Measurements from ENCODE around the gene TRIM33. TPM values are rescaled to one million over a fixed set of nuclear protein-coding genes. Genes with fewer than 3 reads are reported as not detected.

The TRIM33 gene
- polyA plus RNA-seq = 28.0 TPM

DNA sequence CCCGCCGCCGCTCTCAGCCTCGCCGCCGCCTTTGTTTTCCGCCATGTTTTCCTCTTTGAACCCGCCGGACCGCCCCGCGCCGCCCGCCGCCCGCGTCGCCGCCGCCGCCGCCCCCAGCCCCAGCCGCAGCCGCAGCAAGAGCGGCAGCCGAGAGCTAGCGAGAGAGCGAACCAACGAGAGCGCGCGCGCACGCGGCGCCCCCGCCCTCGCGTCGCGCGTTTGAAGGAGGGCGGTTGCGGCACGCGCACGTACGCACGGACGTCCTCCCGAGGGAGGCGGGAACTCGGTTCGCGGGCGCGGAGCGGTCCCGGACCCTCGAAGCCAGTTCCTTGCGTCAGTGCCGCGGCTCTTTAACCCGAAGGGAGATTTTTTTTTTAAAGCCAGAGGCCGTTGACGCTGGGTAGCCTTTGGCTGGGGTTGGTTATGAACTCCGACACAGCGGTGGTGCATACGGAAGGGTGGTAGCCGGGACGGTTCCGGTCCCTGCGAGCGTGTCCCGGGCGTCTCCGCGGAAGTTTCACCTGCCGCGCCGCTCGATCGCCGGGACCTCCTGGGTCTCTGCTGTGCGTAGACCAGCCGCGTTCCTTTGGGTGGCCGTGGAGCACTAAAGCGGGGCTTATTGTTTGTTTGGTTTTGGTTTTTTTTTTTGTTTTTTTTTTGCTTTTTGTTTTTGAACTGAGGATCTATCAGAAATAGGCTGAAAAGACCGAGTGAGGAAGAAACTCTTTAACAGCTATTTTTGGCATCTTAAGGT lies at the start of gene TRIM33:
Gene TRIM33, minus strand, starts transcription at position 172 of the 754 bp plus-strand sequence. Its CDS starts 127 bp downstream, at position 45.
- Mint-ChIP-seq H3K27ac (peak within 1 kb of the TSS; percentile 100), H3K4me1 (peaks cover 33 to 41% (median 36%) of the 10 kb centered on the region in 3 donors), H3K27me3 (no peaks in the 10 kb centered on the region), H3K4me3 (peak within 1 kb of the TSS; percentile 98 to 100 (median 98)), H3K36me3 (no peaks in the 10 kb centered on the region), H3K9me3 (no peaks in the 10 kb centered on the region)

DNA sequence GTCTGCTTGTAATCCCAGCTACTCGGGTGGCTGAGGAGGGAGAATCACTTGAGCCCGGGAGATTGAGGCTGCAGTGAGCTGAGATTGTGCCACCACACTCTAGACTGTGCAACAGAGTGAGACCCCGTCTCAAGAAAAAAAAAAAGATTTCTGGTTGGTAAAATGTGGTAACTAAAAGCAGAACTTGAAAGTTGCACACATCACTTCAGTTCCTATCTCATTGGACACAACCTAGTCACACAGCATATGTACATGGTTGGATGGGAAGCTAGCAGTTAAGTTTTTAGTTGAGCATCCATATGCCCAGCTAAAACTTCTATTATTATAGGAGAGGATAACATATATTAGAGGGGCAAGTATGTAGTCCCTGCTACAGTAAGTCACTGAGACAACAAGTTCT lies 48.4 kb upstream of the TRIM33 start:
- Mint-ChIP-seq H3K27me3 (no peaks in the 10 kb centered on the region), H3K27ac (peak overlapping the region in 1 of 3 donors; percentile 72), H3K4me3 (no peak overlapping the region), H3K36me3 (no peaks in the 10 kb centered on the region), H3K9me3 (no peaks in the 10 kb centered on the region), H3K4me1 (peaks cover 15 to 24% (median 18%) of the 10 kb centered on the region in 3 donors)

DNA sequence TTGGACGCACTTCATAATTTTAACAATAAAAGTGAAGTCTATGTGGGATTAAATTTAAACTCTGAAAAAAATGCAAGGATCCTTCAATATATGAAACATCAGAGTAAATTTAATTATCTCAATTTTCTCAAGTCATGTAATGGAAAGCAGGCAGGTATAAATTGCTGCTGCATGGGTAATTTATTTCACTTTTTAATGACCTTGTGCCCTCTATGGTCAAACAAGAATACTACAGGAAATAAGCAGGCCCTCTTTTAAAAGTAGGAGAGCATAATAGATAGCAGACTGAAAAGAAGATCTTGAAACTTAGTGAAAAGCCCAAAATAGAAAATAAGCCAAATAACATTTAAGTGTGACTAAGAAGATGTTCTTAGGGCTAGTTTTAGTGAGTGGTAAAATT lies 47.5 kb upstream of the TRIM33 start:
- Mint-ChIP-seq H3K36me3 (no peaks in the 10 kb centered on the region), H3K27me3 (no peaks in the 10 kb centered on the region), H3K27ac (no peak overlapping the region), H3K4me1 (peaks cover 15 to 24% (median 18%) of the 10 kb centered on the region in 3 donors), H3K9me3 (no peaks in the 10 kb centered on the region), H3K4me3 (no peak overlapping the region)

DNA sequence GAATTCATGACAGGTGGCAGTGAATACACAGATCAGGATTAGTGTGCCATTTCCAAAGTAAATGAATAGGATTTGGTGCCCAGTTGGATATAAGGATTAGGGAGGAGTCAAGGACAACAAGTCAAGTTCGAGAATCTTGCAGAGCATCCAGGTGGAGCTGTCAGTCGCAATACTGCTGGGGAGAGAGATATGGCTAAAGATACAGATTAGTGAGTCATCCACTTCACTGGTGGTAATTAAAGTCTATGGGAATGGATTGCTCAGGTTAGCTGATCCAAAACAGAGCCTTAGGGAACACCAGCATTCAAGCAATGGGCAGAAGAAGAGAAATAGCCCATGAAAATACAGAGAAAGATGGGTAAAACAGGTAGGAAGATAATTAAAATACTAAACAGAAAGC lies 43.6 kb upstream of the TRIM33 start:
- Mint-ChIP-seq H3K27ac (no peak overlapping the region), H3K4me3 (no peak overlapping the region), H3K4me1 (peaks cover 6 to 11% (median 9%) of the 10 kb centered on the region in 3 donors), H3K9me3 (no peaks in the 10 kb centered on the region), H3K27me3 (no peaks in the 10 kb centered on the region), H3K36me3 (no peaks in the 10 kb centered on the region)

- Mint-ChIP-seq H3K27me3 (no peaks in the 10 kb centered on the region), H3K9me3 (no peaks in the 10 kb centered on the region), H3K27ac (no peak overlapping the region), H3K4me3 (no peak overlapping the region), H3K4me1 (no peaks in the 10 kb centered on the region), H3K36me3 (peaks cover 2% of the 10 kb centered on the region)
Measured at GRCh38 chr1:114552106-114552639, 41.2 kb upstream of the TRIM33 start.

GRCh38 chr1:114551400-114551799 lies 40.4 kb upstream of the TRIM33 start:
- H3K36me3 Mint-ChIP-seq = peaks cover 4% of the 10 kb centered on the region
- no peaks in the 10 kb centered on the region for H3K27me3 Mint-ChIP-seq
- H3K4me1 Mint-ChIP-seq = no peaks in the 10 kb centered on the region
- H3K4me3 Mint-ChIP-seq = no peak overlapping the region
- H3K9me3 Mint-ChIP-seq = no peaks in the 10 kb centered on the region
- peak overlapping the region in 1 of 3 donors; percentile 41 for H3K27ac Mint-ChIP-seq

GRCh38 chr1:114550336-114550735 lies 39.3 kb upstream of the TRIM33 start:
- no peaks in the 10 kb centered on the region for H3K4me1 Mint-ChIP-seq
- no peaks in the 10 kb centered on the region for H3K9me3 Mint-ChIP-seq
- peaks cover 4% of the 10 kb centered on the region for H3K36me3 Mint-ChIP-seq
- H3K4me3 Mint-ChIP-seq = no peak overlapping the region
- H3K27ac Mint-ChIP-seq = no peak overlapping the region
- H3K27me3 Mint-ChIP-seq = no peaks in the 10 kb centered on the region

DNA sequence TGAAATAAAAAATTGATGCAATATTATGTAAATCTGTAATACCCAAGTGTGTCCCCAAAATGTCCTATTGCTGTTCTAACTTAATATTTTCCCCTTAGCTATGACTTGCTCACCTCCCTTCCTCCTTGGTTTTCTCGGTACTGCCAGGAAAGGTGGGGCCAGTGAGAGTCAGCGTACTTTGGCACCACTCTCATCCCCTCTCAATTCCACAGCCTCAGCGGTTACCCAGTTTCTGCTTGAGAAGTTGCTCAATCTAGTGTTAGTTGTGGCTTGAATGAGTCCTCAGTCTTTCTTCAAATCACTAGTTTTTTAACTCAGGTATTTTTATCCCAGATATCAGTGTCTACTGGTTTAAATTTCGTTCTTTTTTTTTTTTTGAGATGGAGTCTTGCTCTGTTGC lies 38.1 kb upstream of the TRIM33 start:
- H3K4me1 Mint-ChIP-seq = no peaks in the 10 kb centered on the region
- H3K4me3 Mint-ChIP-seq = no peak overlapping the region
- no peaks in the 10 kb centered on the region for H3K9me3 Mint-ChIP-seq
- no peaks in the 10 kb centered on the region for H3K27me3 Mint-ChIP-seq
- H3K27ac Mint-ChIP-seq = no peak overlapping the region
- peaks cover 4% of the 10 kb centered on the region for H3K36me3 Mint-ChIP-seq

DNA sequence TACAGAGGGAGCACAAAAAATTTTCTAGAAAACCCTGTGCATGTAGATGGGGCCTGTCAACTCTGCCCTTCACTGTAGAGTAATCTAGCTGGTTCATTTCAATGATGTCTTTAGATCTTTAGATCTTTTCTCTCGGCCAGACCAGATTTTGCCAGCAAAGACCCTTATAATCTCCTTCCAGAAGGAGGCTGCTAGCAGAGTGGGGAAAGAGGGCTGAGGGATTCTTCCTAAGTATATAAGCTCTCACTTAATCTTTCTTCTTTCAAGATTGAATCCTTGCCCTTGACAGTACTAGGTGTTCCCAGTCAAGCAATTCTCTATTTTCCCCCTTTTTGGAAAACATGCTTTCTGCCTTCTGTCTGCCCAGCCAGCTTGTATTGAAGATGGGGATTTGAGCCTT lies 36.1 kb upstream of the TRIM33 start:
- Mint-ChIP-seq H3K4me1 (no peaks in the 10 kb centered on the region), H3K9me3 (no peaks in the 10 kb centered on the region), H3K27ac (no peak overlapping the region), H3K36me3 (peaks cover 4% of the 10 kb centered on the region), H3K27me3 (no peaks in the 10 kb centered on the region), H3K4me3 (no peak overlapping the region)

DNA sequence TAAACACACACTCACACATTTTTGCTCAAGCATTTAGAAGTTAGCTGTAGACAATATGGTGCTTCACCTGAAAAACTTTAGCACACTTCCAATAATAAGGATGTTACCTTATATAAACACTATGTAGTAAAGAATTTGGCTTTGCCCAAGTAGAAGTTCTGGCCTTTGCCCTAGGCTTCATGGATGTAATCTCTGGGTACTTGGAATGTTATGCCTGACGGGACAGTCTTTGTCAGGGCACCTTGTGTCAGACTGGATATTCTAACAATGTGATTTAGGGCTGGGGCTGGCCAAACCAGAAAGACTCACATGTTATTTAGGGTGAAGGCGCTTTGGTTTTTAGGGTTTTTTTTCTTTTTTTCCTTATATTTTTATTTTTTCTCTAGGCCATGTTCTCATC lies 34.8 kb upstream of the TRIM33 start:
- Mint-ChIP-seq H3K27ac (no peak overlapping the region), H3K9me3 (no peaks in the 10 kb centered on the region), H3K4me1 (no peaks in the 10 kb centered on the region)

GRCh38 chr1:114545315-114545714 lies 34.3 kb upstream of the TRIM33 start:
- H3K4me3 Mint-ChIP-seq = no peak overlapping the region

More for the DNA sequence above, 34.8 kb upstream of the TRIM33 start:
- H3K4me3 Mint-ChIP-seq = no peak overlapping the region
- no peaks in the 10 kb centered on the region for H3K27me3 Mint-ChIP-seq
- H3K36me3 Mint-ChIP-seq = peaks cover 4% of the 10 kb centered on the region

DNA sequence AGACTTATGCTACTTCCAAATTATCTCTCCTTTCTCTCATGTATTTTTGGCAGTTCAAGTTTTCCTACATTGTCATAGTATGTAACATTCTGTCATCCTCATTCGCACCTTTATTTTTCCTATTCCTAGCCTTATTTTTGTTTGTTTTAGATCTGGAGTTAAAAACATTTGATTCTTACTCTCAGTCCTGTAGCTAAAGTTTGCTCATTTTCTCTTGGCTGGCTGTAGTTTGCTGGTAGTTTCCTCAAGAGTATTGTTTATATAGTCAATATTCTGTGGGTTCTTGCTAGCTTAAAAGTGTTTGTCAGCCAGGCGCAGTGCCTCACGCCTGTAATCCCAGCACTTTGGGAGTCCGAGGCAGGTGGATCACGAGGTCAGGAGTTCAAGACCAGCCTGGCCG lies 29.8 kb upstream of the TRIM33 start:
- no peaks in the 10 kb centered on the region for H3K36me3 Mint-ChIP-seq
- no peak overlapping the region for H3K27ac Mint-ChIP-seq
- no peak overlapping the region for H3K4me3 Mint-ChIP-seq

More at GRCh38 chr1:114545315-114545714, 34.3 kb upstream of the TRIM33 start:
- Mint-ChIP-seq H3K4me1 (no peaks in the 10 kb centered on the region), H3K27me3 (no peaks in the 10 kb centered on the region), H3K9me3 (no peaks in the 10 kb centered on the region), H3K27ac (no peak overlapping the region), H3K36me3 (peaks cover 4% of the 10 kb centered on the region)

GRCh38 chr1:114540272-114540671 lies 29.3 kb upstream of the TRIM33 start:
- H3K4me1 Mint-ChIP-seq = no peaks in the 10 kb centered on the region
- no peak overlapping the region for H3K4me3 Mint-ChIP-seq
- no peaks in the 10 kb centered on the region for H3K9me3 Mint-ChIP-seq
- no peaks in the 10 kb centered on the region for H3K36me3 Mint-ChIP-seq
- no peak overlapping the region for H3K27ac Mint-ChIP-seq
- peaks cover 2% of the 10 kb centered on the region for H3K27me3 Mint-ChIP-seq

More for the DNA sequence above, 29.8 kb upstream of the TRIM33 start:
- Mint-ChIP-seq H3K9me3 (no peaks in the 10 kb centered on the region), H3K27me3 (peaks cover 2% of the 10 kb centered on the region), H3K4me1 (no peaks in the 10 kb centered on the region)

DNA sequence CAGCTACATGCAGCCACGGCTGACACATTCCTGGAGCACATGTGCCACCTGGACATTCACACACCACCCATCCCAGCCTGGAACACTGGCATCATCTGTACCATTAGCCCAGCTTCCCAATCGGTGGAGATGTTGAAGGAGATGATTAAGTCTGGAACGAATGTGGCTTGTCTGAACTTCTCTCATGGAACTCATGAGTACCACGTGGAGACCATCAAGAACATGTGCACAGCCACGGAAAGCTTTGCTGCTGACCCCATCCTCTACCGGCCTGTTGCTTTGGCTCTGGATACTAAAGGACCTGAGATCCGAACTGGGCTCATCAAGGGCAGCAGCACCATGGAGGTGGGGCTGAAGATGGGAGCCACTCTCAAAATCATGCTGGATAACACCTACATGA lies 25.0 kb upstream of the TRIM33 start:
- Mint-ChIP-seq H3K4me3 (no peak overlapping the region), H3K9me3 (no peaks in the 10 kb centered on the region), H3K27me3 (peaks cover 2% of the 10 kb centered on the region), H3K36me3 (no peaks in the 10 kb centered on the region), H3K4me1 (no peaks in the 10 kb centered on the region), H3K27ac (no peak overlapping the region)

DNA sequence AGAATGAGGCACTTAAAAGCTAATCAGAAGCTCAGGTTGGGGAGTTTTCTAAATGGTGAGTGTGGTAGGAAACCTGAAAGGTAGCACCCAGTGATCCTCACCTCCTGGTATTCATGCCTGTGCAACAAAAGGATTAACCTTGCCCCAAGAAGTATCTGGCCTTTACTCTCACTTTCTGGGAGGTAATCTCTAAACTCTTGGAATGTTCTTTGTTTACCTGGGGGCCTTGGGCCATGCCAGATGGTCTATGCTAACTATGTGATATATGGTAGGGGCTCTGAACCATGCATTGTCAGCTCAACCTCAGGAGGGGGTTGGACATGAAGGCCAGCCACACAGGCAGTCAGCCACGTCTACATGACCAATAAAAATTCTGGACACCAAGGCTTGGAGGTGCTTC lies 24.4 kb upstream of the TRIM33 start:
- H3K27me3 Mint-ChIP-seq = peaks cover 2% of the 10 kb centered on the region
- no peak overlapping the region for H3K27ac Mint-ChIP-seq
- H3K4me1 Mint-ChIP-seq = no peaks in the 10 kb centered on the region
- no peaks in the 10 kb centered on the region for H3K36me3 Mint-ChIP-seq
- H3K4me3 Mint-ChIP-seq = no peak overlapping the region
- H3K9me3 Mint-ChIP-seq = no peaks in the 10 kb centered on the region

- Mint-ChIP-seq H3K27ac (no peak overlapping the region), H3K27me3 (no peaks in the 10 kb centered on the region), H3K36me3 (no peaks in the 10 kb centered on the region), H3K9me3 (no peaks in the 10 kb centered on the region), H3K4me3 (no peak overlapping the region), H3K4me1 (no peaks in the 10 kb centered on the region)
Measured at GRCh38 chr1:114531094-114531493, 20.1 kb upstream of the TRIM33 start.

All from IgD-negative memory B cell (primary cell).